VCaP (cell line): ENCODE data around the gene CYSRT1.

Experiments
- H3K27ac ChIP-seq: fragments of 450-650 bp; 2 replicates; pipeline ENCODE4 v1.5.1; 2017
- TF ChIP-seq, protein P1 (sequence below): fragments of 450-650 bp; conservative IDR thresholded peaks from 2 replicates; pipeline ENCODE4 v1.5.1; 2017; ENCODE audit warnings: mild to moderate bottlenecking, moderate library complexity

Gene CYSRT1, protein sequence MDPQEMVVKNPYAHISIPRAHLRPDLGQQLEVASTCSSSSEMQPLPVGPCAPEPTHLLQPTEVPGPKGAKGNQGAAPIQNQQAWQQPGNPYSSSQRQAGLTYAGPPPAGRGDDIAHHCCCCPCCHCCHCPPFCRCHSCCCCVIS

DNA sequence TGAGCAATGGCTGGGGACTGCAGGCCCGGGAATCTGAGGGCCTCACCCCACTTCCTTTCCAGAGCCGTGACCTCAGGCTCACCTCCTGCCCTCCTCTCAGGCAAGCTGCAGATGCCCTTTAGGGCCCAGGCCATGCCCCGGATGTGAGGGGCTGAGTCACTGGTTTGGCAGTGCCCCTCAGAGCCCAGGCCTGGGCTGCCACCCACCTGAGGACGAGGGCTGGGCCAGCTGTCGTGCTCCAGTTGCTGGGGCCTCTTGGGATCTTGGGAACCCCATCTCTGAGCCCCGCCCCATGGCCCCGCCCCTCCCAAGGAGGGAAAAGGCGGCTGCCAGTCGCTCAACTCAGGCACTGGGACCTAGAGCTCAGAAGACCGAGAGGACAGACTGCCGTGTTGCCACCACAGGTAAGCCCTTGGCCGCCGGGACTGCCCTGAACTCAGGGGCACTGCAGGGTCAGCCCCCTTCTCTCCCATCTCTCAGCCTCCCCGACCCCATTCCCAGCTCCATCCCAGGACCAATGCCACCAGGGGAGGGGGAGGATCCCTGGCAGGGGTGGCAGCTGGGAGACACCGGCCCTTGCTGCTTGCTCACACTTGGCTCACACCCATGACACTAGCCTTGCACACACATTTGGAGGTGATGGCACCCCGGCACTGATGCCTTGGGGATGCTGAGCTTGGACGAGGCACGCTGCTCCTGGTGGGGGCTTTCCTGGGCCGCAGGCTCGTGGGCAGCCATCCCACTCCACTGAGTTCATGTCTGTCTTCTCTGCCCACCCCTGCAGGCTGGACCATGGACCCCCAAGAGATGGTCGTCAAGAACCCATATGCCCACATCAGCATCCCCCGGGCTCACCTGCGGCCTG is at the start of gene CYSRT1:
TSS of gene CYSRT1 (plus strand) at position 345 of the 865 bp plus-strand sequence. CDS start at position 793, 448 bp downstream.
- TF ChIP-seq, protein P1, sequence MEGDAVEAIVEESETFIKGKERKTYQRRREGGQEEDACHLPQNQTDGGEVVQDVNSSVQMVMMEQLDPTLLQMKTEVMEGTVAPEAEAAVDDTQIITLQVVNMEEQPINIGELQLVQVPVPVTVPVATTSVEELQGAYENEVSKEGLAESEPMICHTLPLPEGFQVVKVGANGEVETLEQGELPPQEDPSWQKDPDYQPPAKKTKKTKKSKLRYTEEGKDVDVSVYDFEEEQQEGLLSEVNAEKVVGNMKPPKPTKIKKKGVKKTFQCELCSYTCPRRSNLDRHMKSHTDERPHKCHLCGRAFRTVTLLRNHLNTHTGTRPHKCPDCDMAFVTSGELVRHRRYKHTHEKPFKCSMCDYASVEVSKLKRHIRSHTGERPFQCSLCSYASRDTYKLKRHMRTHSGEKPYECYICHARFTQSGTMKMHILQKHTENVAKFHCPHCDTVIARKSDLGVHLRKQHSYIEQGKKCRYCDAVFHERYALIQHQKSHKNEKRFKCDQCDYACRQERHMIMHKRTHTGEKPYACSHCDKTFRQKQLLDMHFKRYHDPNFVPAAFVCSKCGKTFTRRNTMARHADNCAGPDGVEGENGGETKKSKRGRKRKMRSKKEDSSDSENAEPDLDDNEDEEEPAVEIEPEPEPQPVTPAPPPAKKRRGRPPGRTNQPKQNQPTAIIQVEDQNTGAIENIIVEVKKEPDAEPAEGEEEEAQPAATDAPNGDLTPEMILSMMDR: no peak
- H3K27ac ChIP-seq: peak within 1 kb of the TSS; percentile 97

DNA sequence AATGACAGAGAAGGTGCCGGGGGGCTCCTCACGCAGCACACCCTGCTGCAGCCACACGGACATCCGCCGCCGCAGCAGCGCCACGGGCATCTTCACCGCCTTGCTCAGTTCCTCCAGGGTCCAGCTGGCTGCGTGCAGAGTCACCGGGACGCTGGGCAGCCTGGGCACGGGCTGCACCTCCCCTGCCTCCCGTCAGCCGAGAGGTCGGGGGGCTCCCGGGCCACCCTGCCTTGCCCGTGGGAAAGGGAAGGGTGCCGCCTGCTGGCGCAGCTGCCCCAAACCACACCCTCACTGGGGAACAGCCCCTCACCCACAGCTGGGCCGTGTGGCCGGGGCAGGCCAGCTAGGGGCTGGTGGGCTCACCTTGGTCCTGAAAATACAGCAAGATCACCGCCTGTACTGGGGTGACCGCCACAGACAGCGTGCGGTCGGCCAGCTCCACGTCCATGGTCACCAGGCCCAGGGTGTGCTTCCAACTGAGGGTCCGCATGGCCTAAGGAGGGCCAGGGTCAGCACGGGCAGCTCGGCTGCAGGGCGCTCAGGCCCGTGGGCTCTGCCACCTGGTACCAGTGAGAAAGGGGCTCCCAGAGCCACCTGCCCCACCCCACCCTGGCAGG is 49.5 kb upstream of the CYSRT1 start:
- peak overlapping the region; percentile 100 for H3K27ac ChIP-seq
- TF ChIP-seq, protein P1: no peak

DNA sequence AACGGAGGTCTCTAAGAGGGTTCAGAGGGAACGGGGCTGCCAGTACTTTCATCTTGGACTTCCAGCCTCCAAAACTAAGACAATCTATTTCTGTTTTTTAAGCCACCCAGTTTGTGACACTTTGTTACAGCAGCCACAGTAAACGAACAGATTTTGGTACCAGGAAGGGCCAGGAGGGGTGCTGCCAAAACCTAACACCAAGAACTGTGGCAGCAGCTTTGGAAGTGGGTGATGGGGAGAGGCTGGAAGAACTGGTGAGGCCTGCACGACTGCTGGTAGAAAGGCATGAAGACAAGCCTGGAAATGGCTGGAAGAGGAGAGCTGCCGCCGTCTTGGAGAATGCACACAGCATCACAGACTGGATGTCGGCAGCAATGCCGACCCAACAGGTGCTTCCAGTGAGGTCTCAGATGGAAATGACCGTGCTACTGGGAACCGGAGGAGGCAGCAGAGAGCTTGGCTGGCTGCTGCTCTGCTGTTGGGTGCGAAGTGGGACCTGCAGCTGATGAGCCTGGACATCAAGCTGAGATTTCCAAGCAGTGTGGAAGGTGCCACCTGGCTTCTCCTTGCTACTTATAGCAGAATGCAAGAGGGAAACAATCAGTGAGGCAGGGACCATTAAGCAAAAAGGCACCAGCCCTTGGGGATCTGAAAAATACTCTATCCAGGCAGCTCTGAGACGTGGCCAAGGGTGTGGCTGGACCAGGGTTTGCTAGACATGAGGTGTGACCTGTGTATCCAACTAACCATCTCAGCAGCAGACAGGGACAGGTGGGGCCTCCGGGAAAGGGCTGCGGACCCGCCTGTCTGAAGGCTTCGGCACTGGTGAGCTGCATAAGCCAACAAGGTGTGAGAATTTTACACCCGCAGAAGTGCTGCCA is 48.4 kb upstream of the CYSRT1 start:
- TF ChIP-seq, protein P1: peak; percentile 85
- peak overlapping the region; percentile 100 for H3K27ac ChIP-seq

DNA sequence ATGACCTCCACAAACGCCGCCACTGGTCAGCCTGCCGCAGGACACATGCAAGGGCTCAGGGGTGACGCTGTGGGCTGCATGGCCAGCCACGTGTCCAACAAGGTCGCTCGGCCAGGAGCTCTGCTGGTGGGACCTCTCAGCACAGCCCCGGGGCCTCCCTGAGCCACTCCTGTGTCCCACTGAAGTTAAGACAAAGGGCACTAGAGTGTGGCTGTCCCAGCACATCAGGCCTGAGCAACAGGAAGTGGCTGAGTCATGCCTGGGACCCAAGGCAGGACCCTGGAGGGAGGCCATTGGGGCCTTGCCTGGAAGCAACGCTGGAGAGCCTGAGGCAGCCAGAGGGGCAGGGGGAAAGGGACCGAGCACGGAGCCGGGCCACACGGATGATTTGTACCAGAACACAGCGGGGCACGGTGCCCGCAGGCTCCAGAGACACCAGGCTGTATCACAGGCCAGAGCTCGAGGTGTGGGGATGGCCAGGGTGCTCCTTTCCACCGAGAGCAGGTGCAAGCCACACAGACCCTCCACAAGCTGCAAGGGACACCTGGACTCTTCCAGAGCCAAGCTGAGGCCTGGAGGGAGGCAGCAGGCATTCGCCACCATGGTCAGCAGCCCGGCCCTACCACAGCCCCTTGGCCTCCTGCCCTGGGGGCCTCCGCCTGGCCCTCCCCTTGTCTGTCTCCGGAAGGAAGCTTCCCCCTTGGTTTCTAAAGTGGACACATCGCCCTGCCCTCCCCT is 46.6 kb upstream of the CYSRT1 start:
- H3K27ac ChIP-seq: no peak overlapping the region
- TF ChIP-seq, protein P1: no peak

DNA sequence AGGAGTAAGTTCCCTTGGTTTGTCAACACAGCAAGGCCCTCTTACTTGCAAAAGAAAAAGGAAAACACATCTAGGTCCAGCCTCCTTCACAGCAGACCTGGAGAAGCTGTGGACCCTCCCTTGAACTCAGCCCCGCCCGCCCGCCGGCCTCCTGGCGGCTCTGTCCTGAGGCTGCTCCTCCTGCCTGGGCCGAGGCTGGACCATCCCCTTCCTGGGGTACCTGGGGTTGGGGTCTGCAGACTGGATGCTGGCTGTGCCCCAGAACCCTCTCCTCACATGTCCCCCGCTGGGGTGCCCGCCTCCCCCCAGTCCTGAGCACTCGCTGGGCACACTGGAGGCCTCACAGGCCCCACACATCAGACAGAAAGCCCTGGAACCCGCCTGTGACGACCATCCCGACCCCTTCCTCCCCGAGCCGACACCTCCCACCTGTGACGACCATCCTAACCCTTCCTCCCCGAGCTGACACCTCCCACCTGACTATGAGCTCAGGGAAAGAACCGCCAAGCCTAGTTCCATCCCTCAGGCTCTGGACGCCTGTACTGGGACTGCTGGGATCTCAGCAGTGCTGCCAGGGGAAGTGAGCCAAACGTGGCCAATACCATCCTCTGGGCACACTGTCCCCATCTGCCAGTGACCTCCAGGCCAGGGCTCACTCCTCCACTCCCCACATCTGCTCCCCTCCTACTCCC is 45.9 kb upstream of the CYSRT1 start:
- no peak overlapping the region for H3K27ac ChIP-seq

DNA sequence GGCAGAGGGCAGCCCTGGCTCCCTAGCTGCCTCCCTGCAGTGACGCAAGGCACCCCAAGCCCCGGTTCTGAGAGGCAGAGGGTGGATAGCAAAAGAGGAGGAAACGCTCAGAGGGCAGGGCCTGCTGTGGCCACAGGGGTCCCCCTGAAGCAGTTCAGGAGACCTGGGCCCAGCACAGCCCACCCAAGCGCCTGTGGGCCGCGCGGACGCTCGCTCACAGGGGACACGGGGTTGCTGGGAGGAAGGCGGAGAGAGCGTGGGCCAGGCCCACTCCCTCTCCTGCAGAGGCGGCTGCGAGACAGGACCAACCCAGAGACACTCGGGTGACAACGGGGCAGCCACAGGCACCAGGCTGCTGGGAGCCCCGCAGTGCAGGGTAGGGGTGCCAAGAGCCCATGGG is 45.2 kb upstream of the CYSRT1 start:
- no peak overlapping the region for H3K27ac ChIP-seq
- TF ChIP-seq, protein P1: no peak

More for the DNA sequence above, 45.9 kb upstream of the CYSRT1 start:
- TF ChIP-seq, protein P1: no peak
